ENCODE measurements around the gene DUSP1.
"Not testable (repeated sequence)": the region's sequence is repeated elsewhere in the genome, so short reads cannot be mapped to it uniquely, and the experiment has no call there.

DUSP1 gene, protein sequence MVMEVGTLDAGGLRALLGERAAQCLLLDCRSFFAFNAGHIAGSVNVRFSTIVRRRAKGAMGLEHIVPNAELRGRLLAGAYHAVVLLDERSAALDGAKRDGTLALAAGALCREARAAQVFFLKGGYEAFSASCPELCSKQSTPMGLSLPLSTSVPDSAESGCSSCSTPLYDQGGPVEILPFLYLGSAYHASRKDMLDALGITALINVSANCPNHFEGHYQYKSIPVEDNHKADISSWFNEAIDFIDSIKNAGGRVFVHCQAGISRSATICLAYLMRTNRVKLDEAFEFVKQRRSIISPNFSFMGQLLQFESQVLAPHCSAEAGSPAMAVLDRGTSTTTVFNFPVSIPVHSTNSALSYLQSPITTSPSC
- total RNA-seq, result 3,319 reads per million, percentile 100 among the genes with 10 or more reads in this experiment

DNA sequence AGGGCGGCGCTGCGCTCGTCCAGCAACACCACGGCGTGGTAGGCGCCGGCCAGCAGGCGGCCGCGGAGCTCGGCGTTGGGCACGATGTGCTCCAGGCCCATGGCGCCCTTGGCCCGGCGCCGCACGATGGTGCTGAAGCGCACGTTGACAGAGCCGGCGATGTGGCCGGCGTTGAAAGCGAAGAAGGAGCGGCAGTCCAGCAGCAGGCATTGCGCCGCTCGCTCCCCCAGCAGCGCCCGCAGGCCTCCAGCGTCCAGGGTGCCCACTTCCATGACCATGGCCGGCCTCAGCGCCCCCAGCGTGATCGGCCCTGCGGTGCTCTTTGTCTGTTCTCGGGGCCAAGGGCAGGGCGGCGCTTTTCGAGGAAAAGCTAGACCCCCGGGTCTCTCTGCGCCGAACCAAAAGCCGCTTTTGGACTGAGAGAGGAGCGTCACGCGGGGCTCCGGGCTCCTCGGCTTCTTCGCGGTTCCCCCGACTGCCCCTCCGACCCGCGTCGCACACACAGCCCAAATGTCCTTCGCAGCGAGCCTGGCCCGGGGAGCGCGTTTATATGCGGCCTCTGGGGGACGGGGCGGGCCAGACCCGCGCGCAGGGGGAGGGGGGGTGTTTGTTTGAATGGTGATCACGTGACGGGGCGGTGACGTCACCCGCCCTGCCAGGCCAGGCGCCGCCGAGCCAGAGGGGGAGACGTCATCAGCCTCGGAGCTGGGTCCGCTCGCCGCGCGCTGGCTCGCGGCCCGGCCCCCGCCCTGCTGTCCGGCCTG lies at the start of gene DUSP1:
TSS of gene DUSP1 (minus strand) at position 521 of the 764 bp plus-strand sequence. CDS start at position 278, 243 bp downstream.
- DNase-seq, result peak; percentile 99

DNA sequence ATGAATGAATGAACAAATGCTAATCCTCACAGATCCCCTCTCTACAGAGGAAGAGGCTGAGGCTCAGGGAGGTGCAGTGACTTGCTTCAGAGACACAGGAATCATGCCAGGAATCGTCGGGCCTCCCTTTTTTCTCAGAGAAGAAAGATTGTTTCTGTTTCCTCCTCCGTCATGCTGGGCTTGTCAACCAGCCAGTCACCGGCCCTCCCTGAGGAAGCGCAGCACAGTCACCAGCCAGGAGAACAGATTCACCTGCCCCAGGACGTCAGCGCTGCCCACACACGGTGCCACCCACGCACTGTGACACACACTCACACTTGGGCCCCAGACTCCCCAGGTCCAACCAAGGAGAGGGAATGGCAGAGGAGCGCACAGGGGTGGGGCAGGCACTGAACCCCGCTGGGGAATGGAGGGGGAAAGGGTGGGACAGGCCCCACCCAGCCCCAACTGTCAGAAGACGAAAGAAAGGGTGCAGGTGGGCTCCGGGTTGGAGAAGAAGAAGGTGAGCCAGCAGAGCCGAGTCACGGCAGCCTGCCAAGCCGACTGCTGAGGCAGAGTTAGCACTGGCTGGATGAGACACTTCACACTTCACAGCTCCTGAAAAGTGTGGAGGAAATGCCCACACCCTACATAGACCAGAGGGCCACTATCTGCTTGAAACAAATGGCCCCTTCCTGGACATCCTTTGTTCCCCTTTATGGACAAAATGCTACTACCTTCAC lies 49.2 kb upstream of the DUSP1 start:
- no peak for DNase-seq

GRCh38 chr5:172819569-172819968 lies 48.6 kb upstream of the DUSP1 start:
- no peak for DNase-seq

GRCh38 chr5:172818081-172818480 lies 47.1 kb upstream of the DUSP1 start:
- no peak for DNase-seq

DNA sequence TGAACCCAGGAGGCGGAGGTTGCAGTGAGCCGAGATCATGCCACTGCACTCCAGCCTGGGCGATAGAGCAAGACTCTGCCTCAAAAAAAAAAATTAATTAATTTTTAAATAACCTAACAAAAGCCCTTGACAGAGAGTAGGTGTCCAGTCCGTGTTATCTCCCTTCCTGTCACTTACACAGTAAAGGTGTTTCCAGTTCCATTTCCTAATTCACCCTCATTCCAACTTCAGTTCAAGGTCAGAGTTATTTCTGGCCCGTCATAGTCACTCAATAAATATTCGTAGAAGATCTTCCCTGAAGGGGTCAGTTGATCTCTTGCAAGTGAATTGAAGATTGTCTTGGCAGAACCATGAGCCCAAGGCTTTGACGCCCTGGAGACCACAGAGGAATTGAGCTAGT lies 46.7 kb upstream of the DUSP1 start:
- no peak for DNase-seq

- no peak for DNase-seq
Measured at GRCh38 chr5:172816925-172817562, 46.0 kb upstream of the DUSP1 start.

- no peak for DNase-seq
Measured at GRCh38 chr5:172815631-172816030, 44.6 kb upstream of the DUSP1 start.

GRCh38 chr5:172810996-172811395 lies 40.0 kb upstream of the DUSP1 start:
- DNase-seq, result not testable (repeated sequence)

DNA sequence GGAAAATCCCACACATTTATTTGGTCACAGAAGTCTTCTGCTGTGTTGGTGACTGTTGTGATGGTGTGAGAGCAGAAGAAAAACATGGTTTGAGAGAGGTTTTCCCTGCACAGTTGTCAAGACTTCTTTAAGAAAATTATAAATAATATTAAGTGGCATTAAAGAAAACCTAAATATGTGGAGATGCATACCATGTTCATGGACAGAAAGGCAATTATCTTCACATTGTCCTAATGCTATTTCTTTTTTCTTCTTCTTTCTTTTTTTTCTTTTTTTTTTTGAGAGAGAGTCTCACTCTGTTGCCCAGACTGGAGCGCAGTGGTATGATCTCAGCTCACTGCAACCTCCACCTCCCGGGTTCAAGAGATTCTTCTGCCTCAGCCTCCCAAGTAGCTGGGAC lies 38.8 kb upstream of the DUSP1 start:
- DNase-seq, result no peak

DNA sequence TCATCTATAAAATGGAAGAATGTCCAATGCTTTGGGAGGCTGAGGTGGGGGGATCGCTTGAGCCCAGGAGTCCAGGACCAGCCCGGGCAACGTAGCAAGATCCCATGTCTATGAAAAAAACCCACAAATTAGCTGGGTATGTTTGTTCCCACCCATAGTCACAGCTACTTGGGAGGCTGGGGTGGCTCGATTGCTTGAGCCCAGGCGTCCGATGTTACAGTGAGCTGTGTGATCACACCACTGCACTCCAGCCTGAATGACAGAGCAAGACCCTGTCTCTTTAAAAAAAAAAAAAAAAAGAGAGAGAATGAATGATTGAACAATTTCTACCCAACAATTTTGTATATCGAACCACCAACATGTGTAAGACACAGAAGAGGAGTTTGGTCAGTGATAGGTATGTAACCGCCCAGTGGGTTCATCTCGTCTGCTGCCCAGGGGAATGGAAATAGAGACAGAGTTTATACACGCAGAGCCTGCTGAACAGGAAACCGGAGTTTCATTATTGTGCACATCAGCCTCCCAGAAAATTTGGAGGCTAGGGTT lies 36.8 kb upstream of the DUSP1 start:
- DNase-seq, result no peak

DNA sequence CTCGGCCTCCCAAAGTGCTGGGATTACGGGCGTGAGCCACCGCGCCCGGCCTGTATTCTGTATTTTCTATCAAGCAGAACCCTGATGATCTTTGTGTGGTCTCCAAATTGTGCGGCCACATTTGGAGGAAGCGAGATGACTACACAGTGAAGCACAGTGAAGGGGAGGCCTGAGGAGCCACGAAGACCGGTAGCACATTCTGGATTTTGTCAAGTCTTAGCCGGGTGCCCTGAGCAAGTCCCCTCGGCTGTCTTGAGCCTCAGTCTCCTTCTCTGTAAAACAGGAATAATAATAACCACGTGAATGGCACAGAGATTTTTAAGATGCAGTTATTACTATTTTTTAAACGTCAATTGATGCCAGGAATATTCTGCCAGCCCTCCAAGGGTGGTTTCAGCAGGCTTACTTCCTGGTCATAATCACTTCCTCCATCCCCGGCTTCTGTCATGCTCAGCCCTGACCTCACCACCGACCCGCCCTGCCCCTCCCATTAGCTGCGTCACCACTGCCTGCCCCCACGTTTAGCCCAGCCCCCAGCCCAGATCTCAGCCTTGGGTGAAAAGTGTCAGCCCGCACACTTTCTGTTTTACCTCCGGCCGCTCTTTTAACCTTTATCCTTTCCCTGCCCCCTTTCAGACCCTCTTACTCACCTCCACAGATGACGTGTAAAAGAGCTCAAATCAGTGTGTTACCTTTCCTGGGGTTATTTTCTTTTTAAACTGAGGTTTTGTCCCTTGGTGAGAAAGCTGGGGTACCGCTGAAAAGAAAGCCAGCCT lies 36.1 kb upstream of the DUSP1 start:
- peak; percentile 63 for DNase-seq

DNA sequence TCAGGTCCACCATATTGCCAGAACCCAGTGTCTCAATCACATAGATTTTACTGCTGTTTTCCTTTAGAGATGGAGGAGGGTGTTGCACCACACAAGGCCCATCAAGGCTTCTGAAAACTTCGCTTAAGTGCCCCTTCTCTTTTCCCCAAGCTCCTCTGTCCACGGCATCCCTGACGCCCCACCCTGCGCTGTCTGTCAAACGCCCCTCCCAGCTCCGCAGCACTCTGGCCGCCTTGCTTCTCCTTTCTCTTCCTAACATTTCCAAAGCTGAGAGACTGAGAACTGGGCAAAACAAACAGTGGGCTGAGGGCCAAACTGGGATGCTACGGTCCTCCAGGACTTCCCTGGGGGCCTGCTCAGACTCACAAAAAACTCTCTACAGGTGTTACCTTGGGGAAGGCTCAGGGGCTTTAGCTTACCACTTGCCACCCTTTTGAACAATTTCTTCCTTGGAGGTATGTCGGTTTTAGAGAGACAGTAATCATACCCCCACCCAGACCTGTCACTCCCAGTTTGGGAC lies 34.8 kb upstream of the DUSP1 start:
- no peak for DNase-seq

GRCh38 chr5:172805018-172805683 lies 34.2 kb upstream of the DUSP1 start:
- DNase-seq, result no peak

DNA sequence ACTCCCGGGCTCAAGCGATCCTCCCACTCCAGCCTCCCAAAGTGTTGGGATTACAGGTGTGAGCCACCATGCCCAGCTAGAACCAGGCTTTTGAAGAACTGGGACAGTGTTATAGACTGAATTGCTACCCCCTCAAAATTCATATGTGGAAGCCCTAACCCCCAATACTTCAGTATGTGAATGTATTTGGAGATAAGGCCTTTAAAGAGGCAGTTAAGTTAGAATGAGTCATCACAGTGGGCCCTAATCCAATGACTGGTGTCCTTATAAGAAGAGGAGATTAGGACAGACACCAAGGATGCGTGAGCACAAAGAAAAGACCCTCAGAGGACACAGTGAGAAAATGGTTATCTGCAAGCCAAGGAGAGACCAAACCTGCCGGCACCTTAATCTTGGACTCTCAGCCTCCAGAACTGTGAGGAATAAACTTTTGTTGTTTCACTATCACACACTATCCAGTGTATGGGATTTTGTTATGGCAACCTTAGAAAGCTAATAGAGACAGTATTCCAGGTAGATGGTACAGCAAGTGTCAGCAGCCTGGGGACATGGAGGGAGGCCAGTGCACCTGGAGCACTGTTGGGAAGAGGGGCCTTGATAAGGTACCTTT lies 31.7 kb upstream of the DUSP1 start:
- DNase-seq, result no peak

DNA sequence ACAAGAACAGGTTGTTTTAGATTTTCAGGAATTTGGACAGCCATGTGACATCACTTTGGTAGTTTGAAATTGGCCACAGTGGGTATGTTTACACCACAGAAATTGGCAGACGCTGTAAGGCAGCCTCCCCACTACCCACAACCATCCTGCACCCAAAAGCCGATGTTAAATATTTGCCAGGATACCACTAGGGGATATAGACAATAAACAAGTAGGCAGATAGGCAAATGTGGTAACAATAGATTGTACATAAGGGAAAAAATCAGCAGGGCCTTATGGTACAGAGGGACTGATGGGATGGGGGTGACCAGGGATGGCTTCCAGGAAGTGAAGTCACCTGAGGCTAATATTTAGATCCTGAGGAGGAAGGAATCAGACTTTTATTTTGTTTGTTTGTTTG lies 31.1 kb upstream of the DUSP1 start:
- no peak for DNase-seq

- DNase-seq, result no peak
Measured at GRCh38 chr5:172801179-172801671, 30.2 kb upstream of the DUSP1 start.

DNA sequence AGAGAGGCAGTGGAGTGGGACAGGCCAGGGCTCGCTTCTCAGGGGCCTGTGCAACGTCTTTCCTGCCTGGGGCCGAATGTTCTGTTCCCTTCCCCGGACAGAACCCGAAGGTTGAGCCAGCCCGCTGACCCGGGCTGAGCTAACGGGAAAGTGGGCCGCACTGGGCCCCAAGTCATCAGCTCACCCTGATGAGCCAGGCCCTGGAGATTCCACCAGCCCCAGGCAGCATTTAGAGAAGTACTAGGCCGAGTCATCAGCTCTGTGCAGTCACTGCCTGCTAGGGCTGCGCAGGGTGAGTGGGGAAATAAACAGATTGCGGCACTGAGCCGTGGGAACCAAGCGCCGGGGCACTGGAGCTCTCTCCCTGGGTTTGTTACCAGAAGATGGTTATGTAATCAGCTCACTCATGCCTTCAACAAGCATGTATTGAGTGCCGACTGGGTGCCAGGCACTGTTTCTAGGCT lies 29.1 kb upstream of the DUSP1 start:
- DNase-seq, result no peak

- no peak for DNase-seq
Measured at GRCh38 chr5:172799416-172799815, 28.4 kb upstream of the DUSP1 start.

DNA sequence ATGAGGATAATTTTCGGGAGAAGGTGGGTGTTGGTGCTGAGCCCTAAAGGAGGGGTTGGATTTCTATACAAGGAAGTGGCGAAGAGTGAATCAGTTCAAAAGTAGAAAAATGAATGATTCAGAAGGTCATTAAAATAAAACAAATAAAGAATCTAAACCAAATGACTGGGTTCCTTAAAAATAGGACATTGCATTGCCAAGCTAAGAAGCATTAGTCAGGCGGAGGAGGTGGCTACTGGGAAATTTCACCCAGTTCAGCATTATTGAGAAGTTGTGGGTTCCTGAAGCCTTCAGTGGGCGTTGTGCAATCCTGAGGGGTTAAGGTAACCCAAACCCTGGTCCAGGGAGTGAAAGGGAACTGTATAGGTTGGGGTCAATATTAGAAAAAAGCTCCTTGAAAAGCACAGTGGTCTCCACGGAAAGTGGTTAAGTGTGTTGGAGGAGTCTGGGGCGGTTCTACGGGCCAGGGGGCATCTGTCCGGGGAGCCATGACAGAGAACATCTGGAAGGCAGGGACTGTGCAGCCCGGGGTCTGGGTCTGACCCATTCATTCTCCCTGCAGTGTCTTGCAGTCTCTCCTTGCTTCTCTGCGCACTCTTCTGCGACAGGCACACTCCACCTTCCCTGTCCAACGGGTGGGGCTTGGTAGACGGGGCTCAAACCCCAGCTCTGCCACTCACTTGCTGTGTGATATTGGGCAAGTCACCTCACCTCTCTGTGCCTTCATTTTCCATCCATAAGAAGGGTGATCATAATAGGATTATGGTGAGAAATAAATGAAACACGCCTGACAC lies 27.6 kb upstream of the DUSP1 start:
- DNase-seq, result no peak
